Calu3 (cell line): ENCODE results near the gene CYP4A11. TPM values are rescaled to one million over a fixed set of nuclear protein-coding genes. Genes with fewer than 3 reads are reported as not detected.
"Not testable (repeated sequence)": the region's sequence is repeated elsewhere in the genome, so short reads cannot be mapped to it uniquely, and the experiment has no call there.

Source experiments
- BruUV-seq: library from RNA; stranded (reverse); fragments of 400-500 nt; replicated peaks from 2 replicates; lab custom pipeline; 2021; lab: Mats Ljungman, UMichigan
- CTCF ChIA-PET: fragments of 300-600 bp; sonication (Branson Sonifier 250); formaldehyde crosslinking; loops from one replicate; lab custom pipeline; 2022; ENCODE audit warnings: antibody characterized with exemption; lab: Charles Lee
- DNase-seq: peaks from one replicate; pipeline ENCODE4 v3.0.0; 2022
- H3K27ac Mint-ChIP-seq: one replicate; pipeline ENCODE4 v1.8.0; 2022; ENCODE audit warnings: mixed read lengths; ENCODE audit not compliant: unreplicated experiment
- H3K27me3 Mint-ChIP-seq: one replicate; pipeline ENCODE4 v1.8.0; 2022; ENCODE audit warnings: mixed read lengths; ENCODE audit not compliant: unreplicated experiment
- H3K36me3 Mint-ChIP-seq: one replicate; pipeline ENCODE4 v1.8.0; 2022; ENCODE audit warnings: mild to moderate bottlenecking, moderate library complexity, mixed read lengths; ENCODE audit not compliant: insufficient read depth, unreplicated experiment
- H3K4me1 Mint-ChIP-seq: one replicate; pipeline ENCODE4 v1.8.0; 2022; ENCODE audit warnings: mild to moderate bottlenecking, low read depth, mixed read lengths; ENCODE audit not compliant: unreplicated experiment
- H3K4me3 Mint-ChIP-seq: one replicate; pipeline ENCODE4 v1.8.0; 2022; ENCODE audit warnings: mild to moderate bottlenecking, low read depth, moderate library complexity, mixed read lengths; ENCODE audit not compliant: unreplicated experiment
- H3K9me3 Mint-ChIP-seq: one replicate; pipeline ENCODE4 v1.8.0; 2022; ENCODE audit warnings: low read depth, mixed read lengths; ENCODE audit not compliant: unreplicated experiment
- intact Hi-C: fragments of 100-400 bp; cut with micrococcal nuclease; formaldehyde crosslinking; loops from one replicate; pipeline ENCODE4 v1.10.0; 2022; ENCODE audit not compliant: unreplicated experiment
- total RNA-seq: library from RNA; stranded (reverse); gene quantifications from 2 replicates; pipeline ENCODE4 v1.2.3, GENCODE V29; 2022
- TF ChIP-seq, protein P1 (sequence below): fragments of 200-600 bp; IDR thresholded peaks from one replicate; pipeline ENCODE4 v1.8.0; 2022; ENCODE audit warnings: antibody characterized with exemption; ENCODE audit not compliant: unreplicated experiment

The CYP4A11 gene
- total RNA-seq, 1 experiment from 2014 or later, result not detected

- Mint-ChIP-seq H3K27ac (no peak overlapping the region), H3K4me1 (no peaks in the 10 kb centered on the region), H3K9me3 (no peaks in the 10 kb centered on the region), H3K4me3 (no peak overlapping the region), H3K36me3 (no peaks in the 10 kb centered on the region), H3K27me3 (peaks cover 60% of the 10 kb centered on the region)
- CTCF ChIA-PET, result no interaction called here
- DNase-seq, result no peak
- TF ChIP-seq, protein P1, sequence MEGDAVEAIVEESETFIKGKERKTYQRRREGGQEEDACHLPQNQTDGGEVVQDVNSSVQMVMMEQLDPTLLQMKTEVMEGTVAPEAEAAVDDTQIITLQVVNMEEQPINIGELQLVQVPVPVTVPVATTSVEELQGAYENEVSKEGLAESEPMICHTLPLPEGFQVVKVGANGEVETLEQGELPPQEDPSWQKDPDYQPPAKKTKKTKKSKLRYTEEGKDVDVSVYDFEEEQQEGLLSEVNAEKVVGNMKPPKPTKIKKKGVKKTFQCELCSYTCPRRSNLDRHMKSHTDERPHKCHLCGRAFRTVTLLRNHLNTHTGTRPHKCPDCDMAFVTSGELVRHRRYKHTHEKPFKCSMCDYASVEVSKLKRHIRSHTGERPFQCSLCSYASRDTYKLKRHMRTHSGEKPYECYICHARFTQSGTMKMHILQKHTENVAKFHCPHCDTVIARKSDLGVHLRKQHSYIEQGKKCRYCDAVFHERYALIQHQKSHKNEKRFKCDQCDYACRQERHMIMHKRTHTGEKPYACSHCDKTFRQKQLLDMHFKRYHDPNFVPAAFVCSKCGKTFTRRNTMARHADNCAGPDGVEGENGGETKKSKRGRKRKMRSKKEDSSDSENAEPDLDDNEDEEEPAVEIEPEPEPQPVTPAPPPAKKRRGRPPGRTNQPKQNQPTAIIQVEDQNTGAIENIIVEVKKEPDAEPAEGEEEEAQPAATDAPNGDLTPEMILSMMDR, result no peak
- intact Hi-C loops, result no loop called here
- no TSS peak for BruUV-seq
Measured at GRCh38 chr1:46969014-46969619, 27.8 kb upstream of the CYP4A11 start.

DNA sequence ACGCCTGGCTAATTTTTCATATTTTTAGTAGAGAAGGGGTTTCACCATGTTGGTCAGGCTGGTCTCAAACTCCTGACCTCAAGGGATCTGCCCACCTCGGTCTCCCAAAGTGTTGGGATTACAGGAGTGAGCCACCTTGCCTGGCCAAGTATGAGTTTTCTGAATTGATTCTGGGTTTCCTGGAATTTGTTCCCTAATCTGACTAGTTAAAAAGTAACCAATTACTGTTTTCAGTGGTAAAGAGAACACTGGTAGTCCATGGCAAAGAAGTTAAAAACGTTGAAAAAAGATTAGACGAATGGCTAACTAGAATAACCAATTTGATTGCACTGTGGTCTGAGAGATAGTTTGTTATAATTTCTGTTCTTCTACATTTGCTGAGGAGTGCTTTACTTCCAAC is 21.0 kb upstream of the CYP4A11 start:
- H3K4me1 Mint-ChIP-seq, result peaks cover 23% of the 10 kb centered on the region
- intact Hi-C loops, H3K4me3 Mint-ChIP-seq, H3K27ac Mint-ChIP-seq, BruUV-seq, DNase-seq, CTCF ChIA-PET, H3K36me3 Mint-ChIP-seq, H3K9me3 Mint-ChIP-seq: not testable (repeated sequence)
- peaks cover 32% of the 10 kb centered on the region for H3K27me3 Mint-ChIP-seq

DNA sequence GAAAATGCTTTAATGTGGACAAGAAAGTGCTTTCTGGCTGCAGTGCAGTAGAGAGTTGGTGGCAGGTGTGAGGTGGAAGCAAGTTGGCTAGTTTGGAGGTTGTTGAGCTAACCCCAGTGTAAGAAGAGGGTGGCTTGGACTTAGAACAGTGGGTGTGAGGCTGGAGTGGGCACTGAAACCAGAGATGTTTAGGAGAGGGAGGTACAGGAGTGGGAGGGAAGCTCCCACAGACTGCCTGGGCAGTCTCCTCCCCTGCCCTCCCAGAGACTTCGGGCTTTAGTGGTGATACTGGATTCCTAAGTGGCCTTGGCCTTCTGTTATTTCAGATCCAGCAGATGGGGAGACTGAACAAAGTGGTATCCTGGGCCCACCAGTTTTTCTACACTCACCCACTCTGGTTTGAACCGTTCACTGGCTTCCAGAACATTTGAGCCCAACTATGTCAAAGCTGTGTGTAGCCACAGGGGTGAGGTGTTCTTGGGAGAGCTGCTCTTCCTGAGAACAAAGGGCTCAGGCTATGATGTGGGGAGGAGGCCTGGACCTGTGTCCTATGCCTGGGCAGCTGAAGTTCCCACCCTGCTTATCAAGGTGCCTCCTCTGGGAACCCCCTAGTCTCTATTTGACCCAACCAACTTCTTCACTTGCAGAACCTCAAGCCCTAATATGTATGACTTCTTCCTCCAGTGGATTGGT is 19.9 kb upstream of the CYP4A11 start:
- no peaks in the 10 kb centered on the region for H3K9me3 Mint-ChIP-seq
- no peak overlapping the region for H3K27ac Mint-ChIP-seq
- peaks cover 32% of the 10 kb centered on the region for H3K27me3 Mint-ChIP-seq

GRCh38 chr1:46960250-46960649 is 19.0 kb upstream of the CYP4A11 start:
- H3K4me1 Mint-ChIP-seq, result peaks cover 23% of the 10 kb centered on the region
- intact Hi-C loops, result no loop called here
- BruUV-seq, result no TSS peak
- peaks cover 3% of the 10 kb centered on the region for H3K36me3 Mint-ChIP-seq
- no peaks in the 10 kb centered on the region for H3K9me3 Mint-ChIP-seq
- CTCF ChIA-PET, result interaction anchor here (0.6 kb wide), 1 partner anchor 58 kb away, joined by 3 read pairs; no protein-coding TSS in a partner anchor
- no peak overlapping the region for H3K27ac Mint-ChIP-seq
- TF ChIP-seq, protein P1, result no peak
- H3K4me3 Mint-ChIP-seq, result no peak overlapping the region
- H3K27me3 Mint-ChIP-seq, result peaks cover 33% of the 10 kb centered on the region
- DNase-seq, result no peak

More for the DNA sequence above, 19.9 kb upstream of the CYP4A11 start:
- DNase-seq, result no peak
- intact Hi-C loops, result no loop called here
- H3K4me3 Mint-ChIP-seq, result no peak overlapping the region
- peaks cover 3% of the 10 kb centered on the region for H3K36me3 Mint-ChIP-seq
- TF ChIP-seq, protein P1, result no peak
- CTCF ChIA-PET, result interaction anchor here (0.6 kb wide), 1 partner anchor 59 kb away, joined by 3 read pairs; no protein-coding TSS in a partner anchor
- BruUV-seq, result no TSS peak
- H3K4me1 Mint-ChIP-seq, result peaks cover 23% of the 10 kb centered on the region

DNA sequence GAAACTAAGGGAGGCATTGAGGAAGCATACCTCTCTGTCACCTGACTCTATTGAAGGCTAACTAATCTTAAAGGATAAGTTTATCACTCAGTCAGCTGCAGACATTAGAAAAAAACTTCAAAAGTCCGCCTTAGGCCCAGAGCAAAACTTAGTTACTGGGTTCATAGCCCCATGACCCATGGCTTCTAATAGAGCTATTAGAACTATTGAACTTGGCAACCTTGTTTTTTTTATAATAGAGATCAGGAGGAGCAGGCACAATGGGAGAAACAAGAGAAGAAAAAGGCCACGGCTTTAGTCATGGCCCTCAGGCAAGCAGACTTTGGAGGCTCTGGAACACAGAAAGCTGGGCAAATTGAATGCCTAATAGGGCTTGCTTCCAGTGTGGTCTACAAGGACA is 13.8 kb upstream of the CYP4A11 start:
- H3K36me3 Mint-ChIP-seq, intact Hi-C loops, H3K4me3 Mint-ChIP-seq, H3K9me3 Mint-ChIP-seq, DNase-seq, H3K27ac Mint-ChIP-seq, BruUV-seq, H3K4me1 Mint-ChIP-seq: not testable (repeated sequence)
- CTCF ChIA-PET, result interaction anchor here (0.6 kb wide), 1 partner anchor 297 kb away, joined by 6 read pairs; no protein-coding TSS in a partner anchor
- peaks cover 53% of the 10 kb centered on the region for H3K27me3 Mint-ChIP-seq

GRCh38 chr1:46953847-46954246 is 12.6 kb upstream of the CYP4A11 start:
- H3K27ac Mint-ChIP-seq, BruUV-seq, H3K9me3 Mint-ChIP-seq, CTCF ChIA-PET, intact Hi-C loops, H3K36me3 Mint-ChIP-seq, H3K4me1 Mint-ChIP-seq, H3K4me3 Mint-ChIP-seq, DNase-seq: not testable (repeated sequence)
- peaks cover 50% of the 10 kb centered on the region for H3K27me3 Mint-ChIP-seq

- H3K4me3 Mint-ChIP-seq, H3K36me3 Mint-ChIP-seq, intact Hi-C loops, DNase-seq, H3K27ac Mint-ChIP-seq, H3K9me3 Mint-ChIP-seq, BruUV-seq, CTCF ChIA-PET: not testable (repeated sequence)
- Mint-ChIP-seq H3K4me1 (peaks cover 11% of the 10 kb centered on the region), H3K27me3 (peaks cover 42% of the 10 kb centered on the region)
Measured at GRCh38 chr1:46949417-46949666, 8.1 kb upstream of the CYP4A11 start.
